HepG2 (cell line): Measurements from ENCODE around the gene C6orf15.

Source experiments
- CTCF ChIP-seq: sonication (generic); formaldehyde crosslinking; IDR thresholded peaks from 2 replicates; pipeline ENCODE4 v1.5.0; 2020; ENCODE audit warnings: mild to moderate bottlenecking, missing genetic modification reagents, moderate library complexity
- EZH2 ChIP-seq: conservative IDR thresholded peaks from 2 replicates; pipeline ENCODE4 v1.6.1; 2012; ENCODE audit warnings: mild to moderate bottlenecking, low read depth, low read length, moderate library complexity
- GPN1 ChIP-seq: sonication (generic); formaldehyde crosslinking; IDR thresholded peaks from 2 replicates; pipeline ENCODE4 v1.5.1; 2020; ENCODE audit warnings: missing genetic modification reagents, borderline replicate concordance
- KLF13 ChIP-seq: sonication (generic); formaldehyde crosslinking; IDR thresholded peaks from 2 replicates; pipeline ENCODE4 v1.4.0; 2020; ENCODE audit warnings: mild to moderate bottlenecking, missing genetic modification reagents
- NR2F1 ChIP-seq, 2 experiments: fragments of 450-650 bp in 1 of 2; formaldehyde crosslinking in 1 of 2; IDR thresholded peaks; 2 replicates each; pipeline versions ENCODE4 v1.5.0 to v1.6.1; 2016 to 2020; ENCODE audit warnings: mild to moderate bottlenecking in 1 of 2, missing compliant biosample characterization in 1 of 2, missing genetic modification reagents in 1 of 2, moderate library complexity in 1 of 2
- PAX8 ChIP-seq: sonication (generic); formaldehyde crosslinking; IDR thresholded peaks from 2 replicates; pipeline ENCODE4 v1.8.0; 2022; ENCODE audit warnings: mild to moderate bottlenecking, missing genetic modification reagents, borderline replicate concordance
- SIX1 ChIP-seq: sonication (generic); formaldehyde crosslinking; IDR thresholded peaks from 2 replicates; pipeline ENCODE4 v1.4.0; 2020; ENCODE audit warnings: missing genetic modification reagents, borderline replicate concordance
- ZNF460 ChIP-seq: sonication (generic); formaldehyde crosslinking; IDR thresholded peaks from 2 replicates; pipeline ENCODE4 v1.5.1; 2020; ENCODE audit warnings: missing genetic modification reagents, mild to moderate bottlenecking, borderline replicate concordance

DNA sequence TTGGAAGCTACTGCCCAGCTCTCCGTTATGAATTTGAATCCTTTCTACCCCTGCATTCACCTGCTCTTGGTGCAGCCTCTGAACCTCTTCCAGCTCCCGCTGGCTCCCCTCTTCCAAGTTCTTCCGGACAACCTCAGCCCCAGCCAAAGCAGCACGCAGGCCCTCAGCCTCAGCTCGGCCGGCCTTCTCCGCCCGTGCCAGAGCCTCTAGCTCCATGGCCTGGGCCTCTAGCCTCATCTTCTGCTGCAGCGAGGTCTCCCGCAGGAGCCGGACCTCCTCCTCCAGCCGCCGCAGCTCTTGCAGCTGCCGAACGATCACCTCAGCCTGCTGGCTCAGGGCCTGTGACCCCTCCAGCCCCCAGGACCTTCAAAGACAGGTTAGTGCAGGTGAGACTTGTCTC lies 42.1 kb upstream of the C6orf15 start:
- TF ChIP-seq PAX8 (CRISPR knock-in tag) (no peak), KLF13 (CRISPR knock-in tag) (no peak), SIX1 (CRISPR knock-in tag) (no peak), GPN1 (CRISPR knock-in tag) (no peak), CTCF (CRISPR knock-in tag) (no peak), EZH2 (no peak), ZNF460 (no peak), NR2F1 (CRISPR knock-in tag; IDR thresholded peaks at IDR 0.05) (no peak)
